Measurements from ENCODE around the gene KIF1A.

GRCh38 chr2:240846873-240847595 lies 27.0 kb upstream of the KIF1A start:
- no peak for TF ChIP-seq HDAC2 (IDR thresholded peaks at IDR 0.05; ENCODE audit: borderline replicate concordance in 1 of 2, low read depth in 2 of 2, low read length in 2 of 2)
- TF ChIP-seq RAD21 (IDR thresholded peaks at IDR 0.05 in 1 of 2, conservative IDR thresholded peaks at IDR 0.05 in 1 of 2; ENCODE audit: low read depth in 2 of 2, low read length in 2 of 2), result no peak
- TF ChIP-seq, protein P1, sequence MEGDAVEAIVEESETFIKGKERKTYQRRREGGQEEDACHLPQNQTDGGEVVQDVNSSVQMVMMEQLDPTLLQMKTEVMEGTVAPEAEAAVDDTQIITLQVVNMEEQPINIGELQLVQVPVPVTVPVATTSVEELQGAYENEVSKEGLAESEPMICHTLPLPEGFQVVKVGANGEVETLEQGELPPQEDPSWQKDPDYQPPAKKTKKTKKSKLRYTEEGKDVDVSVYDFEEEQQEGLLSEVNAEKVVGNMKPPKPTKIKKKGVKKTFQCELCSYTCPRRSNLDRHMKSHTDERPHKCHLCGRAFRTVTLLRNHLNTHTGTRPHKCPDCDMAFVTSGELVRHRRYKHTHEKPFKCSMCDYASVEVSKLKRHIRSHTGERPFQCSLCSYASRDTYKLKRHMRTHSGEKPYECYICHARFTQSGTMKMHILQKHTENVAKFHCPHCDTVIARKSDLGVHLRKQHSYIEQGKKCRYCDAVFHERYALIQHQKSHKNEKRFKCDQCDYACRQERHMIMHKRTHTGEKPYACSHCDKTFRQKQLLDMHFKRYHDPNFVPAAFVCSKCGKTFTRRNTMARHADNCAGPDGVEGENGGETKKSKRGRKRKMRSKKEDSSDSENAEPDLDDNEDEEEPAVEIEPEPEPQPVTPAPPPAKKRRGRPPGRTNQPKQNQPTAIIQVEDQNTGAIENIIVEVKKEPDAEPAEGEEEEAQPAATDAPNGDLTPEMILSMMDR (IDR thresholded peaks at IDR 0.05; ENCODE audit: control extremely low read depth in 1 of 3, insufficient read depth in 1 of 3, low read depth in 1 of 3, low read length in 3 of 3), result no peak
- no peak for TF ChIP-seq EP300 (IDR thresholded peaks at IDR 0.05; ENCODE audit: borderline replicate concordance in 1 of 2, low read depth in 2 of 2, low read length in 2 of 2)
